Measurements from ENCODE around the gene SCARB2. TPM values are rescaled to one million over a fixed set of nuclear protein-coding genes. Genes with fewer than 3 reads are reported as not detected.
A peak's percentile ranks its signal among the peaks of the same experiment; 100 is the strongest.

SCARB2 gene
- total RNA-seq, result 100 to 1,000 TPM; 107 to 201 (median 156) TPM
- 10 to 100 TPM; 27.2 to 32.0 (median 28.8) TPM for polyA plus RNA-seq
- long read RNA-seq, donor 1, full-length matches to known transcripts, result 51 of 51 reads
- long read RNA-seq, donor 1, partial matches to known transcripts, result 0 of 51 reads
- long read RNA-seq, donor 1, other reads (novel, unspliced or antisense), result 0 of 51 reads
- long read RNA-seq, donor 2, full-length matches to known transcripts, result 26 of 26 reads
- long read RNA-seq, donor 2, partial matches to known transcripts, result 0 of 26 reads
- long read RNA-seq, donor 2, other reads (novel, unspliced or antisense), result 0 of 26 reads

DNA sequence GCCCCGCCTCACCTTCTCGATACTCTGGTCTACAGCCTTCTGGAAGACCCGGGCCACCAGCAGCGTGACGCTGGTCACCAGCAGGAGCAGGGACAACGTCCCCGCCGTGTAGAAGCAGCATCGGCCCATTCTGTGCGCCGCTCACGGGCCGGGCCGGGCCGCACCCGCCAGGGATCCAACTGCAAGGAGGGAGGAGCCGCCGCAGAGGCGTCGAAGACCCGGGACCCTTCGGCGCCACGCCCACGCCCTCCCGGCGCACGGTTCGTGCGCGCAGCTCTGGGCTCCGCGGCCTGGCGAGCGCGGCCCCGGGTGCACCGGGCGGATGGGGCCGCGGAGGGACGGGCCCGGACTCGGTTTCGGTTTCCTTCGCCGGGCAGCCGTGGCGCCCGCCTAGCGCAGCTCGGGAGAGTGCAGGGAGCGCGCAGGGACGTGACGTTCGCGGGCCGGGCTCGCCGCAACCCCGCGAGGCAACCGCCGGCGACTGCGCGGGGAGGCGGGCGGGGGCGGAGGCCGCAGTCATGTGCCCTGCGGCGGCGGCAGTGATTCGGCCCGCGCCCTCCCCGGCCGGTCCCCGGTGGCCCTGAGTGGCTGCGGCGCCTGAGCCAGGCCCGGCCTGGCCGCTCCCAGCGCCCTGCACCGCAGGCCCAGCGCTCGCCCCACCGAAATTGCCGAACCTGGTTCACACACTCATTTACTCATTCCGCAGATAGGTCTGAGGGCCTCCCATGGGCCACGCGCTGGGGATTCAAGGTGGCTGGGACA is at the start of gene SCARB2:
Gene SCARB2, minus strand, starts transcription at position 410 of the 762 bp plus-strand sequence. Its CDS starts 281 bp downstream, at position 129.
- peak within 1 kb of the TSS; percentile 54 to 85 (median 74) for H3K4me3 ChIP-seq
- WGBS, 5 donors, result 0 to 1% (median 0%) methylated on average over 23 to 94 of the region's 94 CpGs
- H3K27me3 ChIP-seq (replicated peaks in 1 of 7), result no peaks in the 10 kb centered on the region
- H3K36me3 ChIP-seq, result peaks cover 0 to 6% (median 0%) of the 10 kb centered on the region in 6 donors
- peak; percentile 97 for DNase-seq
- no peaks in the 10 kb centered on the region for H3K9me3 ChIP-seq
- peaks cover 41 to 69% (median 57%) of the 10 kb centered on the region in 6 donors for H3K4me1 ChIP-seq
- H3K27ac ChIP-seq, result peak within 1 kb of the TSS; percentile 91 to 97 (median 96)
- TF ChIP-seq POLR2AphosphoS5 (IDR thresholded peaks at IDR 0.05), result peak; percentile 85 to 94 (median 88)
- TF ChIP-seq, protein P1, sequence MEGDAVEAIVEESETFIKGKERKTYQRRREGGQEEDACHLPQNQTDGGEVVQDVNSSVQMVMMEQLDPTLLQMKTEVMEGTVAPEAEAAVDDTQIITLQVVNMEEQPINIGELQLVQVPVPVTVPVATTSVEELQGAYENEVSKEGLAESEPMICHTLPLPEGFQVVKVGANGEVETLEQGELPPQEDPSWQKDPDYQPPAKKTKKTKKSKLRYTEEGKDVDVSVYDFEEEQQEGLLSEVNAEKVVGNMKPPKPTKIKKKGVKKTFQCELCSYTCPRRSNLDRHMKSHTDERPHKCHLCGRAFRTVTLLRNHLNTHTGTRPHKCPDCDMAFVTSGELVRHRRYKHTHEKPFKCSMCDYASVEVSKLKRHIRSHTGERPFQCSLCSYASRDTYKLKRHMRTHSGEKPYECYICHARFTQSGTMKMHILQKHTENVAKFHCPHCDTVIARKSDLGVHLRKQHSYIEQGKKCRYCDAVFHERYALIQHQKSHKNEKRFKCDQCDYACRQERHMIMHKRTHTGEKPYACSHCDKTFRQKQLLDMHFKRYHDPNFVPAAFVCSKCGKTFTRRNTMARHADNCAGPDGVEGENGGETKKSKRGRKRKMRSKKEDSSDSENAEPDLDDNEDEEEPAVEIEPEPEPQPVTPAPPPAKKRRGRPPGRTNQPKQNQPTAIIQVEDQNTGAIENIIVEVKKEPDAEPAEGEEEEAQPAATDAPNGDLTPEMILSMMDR (IDR thresholded peaks at IDR 0.05 in 8 of 11, conservative IDR thresholded peaks at IDR 0.05 in 3 of 11), result peak in 5 of 11 experiments; percentile 9 to 27 (median 15)
- peak in 1 of 3 donors; percentile 58 for TF ChIP-seq POLR2A (IDR thresholded peaks at IDR 0.05)
- intact Hi-C loops (cut with DNase I; ENCODE audit: low total_unique reads), result no loop called here

DNA sequence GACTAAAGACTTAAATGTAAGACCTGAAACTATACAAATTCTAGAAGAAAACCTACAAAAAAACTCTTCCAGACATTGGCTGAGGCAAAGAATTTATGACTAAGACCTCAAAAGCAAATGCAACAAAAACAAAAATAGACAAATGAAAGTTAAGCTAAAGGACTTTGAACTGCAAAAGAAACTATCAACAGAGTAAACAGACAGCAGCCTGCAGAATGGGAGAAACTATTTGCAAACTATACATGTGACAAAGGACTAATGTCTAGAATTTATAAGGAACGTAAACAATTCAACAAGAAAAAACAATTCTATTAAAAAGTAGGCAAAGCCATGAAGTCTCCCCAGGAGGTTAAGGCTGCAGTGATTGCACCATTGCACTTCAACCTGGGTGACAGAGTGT is 46.9 kb upstream of the SCARB2 start:
- no peak for DNase-seq
- no peak overlapping the region for H3K4me3 ChIP-seq
- no peaks in the 10 kb centered on the region for H3K9me3 ChIP-seq
- H3K4me1 ChIP-seq, result no peaks in the 10 kb centered on the region
- TF ChIP-seq, protein P1 (IDR thresholded peaks at IDR 0.05 in 8 of 11, conservative IDR thresholded peaks at IDR 0.05 in 3 of 11), result no peak
- TF ChIP-seq POLR2A (IDR thresholded peaks at IDR 0.05) (no peak), POLR2AphosphoS5 (IDR thresholded peaks at IDR 0.05) (no peak)
- no peaks in the 10 kb centered on the region for H3K36me3 ChIP-seq
- intact Hi-C loops (cut with DNase I; ENCODE audit: low total_unique reads), result no loop called here
- peaks cover 0 to 8% (median 0%) of the 10 kb centered on the region in 7 donors for H3K27me3 ChIP-seq (replicated peaks in 1 of 7)
- no peak overlapping the region for H3K27ac ChIP-seq
- WGBS, 5 donors, result 0 to 97% (median 50%) methylated on average over 1 of the region's 1 CpG

DNA sequence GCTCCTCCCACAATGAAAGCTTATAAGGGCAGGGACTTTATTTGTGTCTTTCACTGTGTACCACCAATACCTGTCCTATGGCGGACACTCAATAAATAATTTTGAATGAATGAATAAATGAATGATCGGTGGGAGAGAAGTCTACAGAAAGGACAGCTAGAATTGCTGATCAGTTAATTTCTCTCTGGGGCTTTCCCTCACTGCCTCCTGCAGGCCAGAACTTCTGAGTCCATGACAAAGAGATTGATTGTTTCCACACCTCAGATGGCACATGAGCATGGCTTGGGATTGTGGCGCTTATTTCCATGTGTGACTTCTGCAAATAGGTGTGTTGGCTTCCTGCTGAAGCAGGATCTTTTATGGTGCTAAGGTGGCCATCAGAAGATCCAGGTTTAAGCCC is 44.2 kb upstream of the SCARB2 start:
- TF ChIP-seq POLR2AphosphoS5 (IDR thresholded peaks at IDR 0.05) (no peak), POLR2A (IDR thresholded peaks at IDR 0.05) (no peak)
- TF ChIP-seq, protein P1 (IDR thresholded peaks at IDR 0.05 in 8 of 11, conservative IDR thresholded peaks at IDR 0.05 in 3 of 11), result no peak
- H3K4me1 ChIP-seq, result no peaks in the 10 kb centered on the region
- H3K27ac ChIP-seq, result no peak overlapping the region
- WGBS, 5 donors, result 90 to 96% (median 94%) methylated on average over 3 of the region's 3 CpGs
- H3K9me3 ChIP-seq, result no peaks in the 10 kb centered on the region
- intact Hi-C loops (cut with DNase I; ENCODE audit: low total_unique reads), result no loop called here
- DNase-seq, result no peak
- H3K4me3 ChIP-seq, result no peak overlapping the region
- H3K36me3 ChIP-seq, result no peaks in the 10 kb centered on the region
- H3K27me3 ChIP-seq (replicated peaks in 1 of 7), result peaks cover 0 to 14% (median 0%) of the 10 kb centered on the region in 7 donors

DNA sequence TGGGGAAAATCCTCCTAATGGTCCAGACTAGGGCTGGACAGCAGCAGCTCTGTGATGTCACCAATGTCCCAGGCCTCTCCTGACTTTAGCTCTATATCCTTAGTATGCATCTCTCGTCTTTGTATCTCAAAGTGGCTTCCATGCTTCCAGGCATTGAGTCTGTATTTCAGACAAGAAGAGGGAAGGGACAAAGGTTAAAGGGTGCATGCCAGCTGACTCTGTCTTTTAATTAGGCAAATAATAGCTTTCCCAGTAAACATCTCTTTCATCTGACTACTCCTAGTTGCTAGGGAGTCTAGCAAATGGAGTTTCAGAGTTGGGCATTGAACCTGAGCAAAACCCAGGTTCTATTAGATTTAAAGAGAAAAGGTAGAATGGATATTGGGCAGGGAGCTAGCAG is 43.3 kb upstream of the SCARB2 start:
- no peak for TF ChIP-seq POLR2A (IDR thresholded peaks at IDR 0.05)
- no peak for TF ChIP-seq POLR2AphosphoS5 (IDR thresholded peaks at IDR 0.05)
- TF ChIP-seq, protein P1 (IDR thresholded peaks at IDR 0.05 in 8 of 11, conservative IDR thresholded peaks at IDR 0.05 in 3 of 11), result no peak
- Histone ChIP-seq H3K9me3 (no peaks in the 10 kb centered on the region), H3K36me3 (no peaks in the 10 kb centered on the region), H3K27ac (no peak overlapping the region), H3K4me3 (no peak overlapping the region), H3K27me3 (replicated peaks in 1 of 7) (peaks cover 0 to 21% (median 3%) of the 10 kb centered on the region in 7 donors), H3K4me1 (peaks cover 0 to 4% (median 2%) of the 10 kb centered on the region in 6 donors)
- DNase-seq, result no peak
- 62 to 90% (median 72%) methylated on average over 1 of the region's 1 CpG for WGBS, 5 donors
- intact Hi-C loops (cut with DNase I; ENCODE audit: low total_unique reads), result no loop called here

All from spleen (tissue), 13 donors.